PFSK-1 (cell line): Measurements from ENCODE around the gene EFCAB11.

ENCODE experiments used
- FOXP2 ChIP-seq: optimal IDR thresholded peaks from 2 replicates; pipeline ENCODE3; 2011; ENCODE audit warnings: borderline replicate concordance, control low read depth, inconsistent platforms; ENCODE audit not compliant: insufficient read depth; ENCODE audit errors: extremely low read length, extremely low read depth
- POLR2AphosphoS5 ChIP-seq: IDR thresholded peaks from 2 replicates; pipeline ENCODE4 v1.6.1; 2012; ENCODE audit warnings: low read depth, mild to moderate bottlenecking, control low read depth, low read length, moderate library complexity
- SIN3A ChIP-seq: IDR thresholded peaks from 2 replicates; pipeline ENCODE4 v1.6.1; 2012; ENCODE audit warnings: mild to moderate bottlenecking, low read length, moderate library complexity, borderline replicate concordance; ENCODE audit not compliant: insufficient read depth
- TAF1 ChIP-seq: IDR thresholded peaks from 2 replicates; pipeline ENCODE4 v1.6.1; 2012; ENCODE audit warnings: low read length, control low read depth, borderline replicate concordance; ENCODE audit not compliant: insufficient read depth
- TF ChIP-seq, protein P1 (sequence below), 2 experiments: IDR thresholded peaks; 2 replicates each; pipeline versions ENCODE4 v1.6.1 to v1.8.0; 2011 to 2012; ENCODE audit warnings: low read depth in 2 of 2, low read length in 2 of 2, control low read depth in 1 of 2, inconsistent platforms in 1 of 2, mild to moderate bottlenecking in 1 of 2, moderate library complexity in 1 of 2; ENCODE audit not compliant: insufficient read depth in 1 of 2

The EFCAB11 gene

DNA sequence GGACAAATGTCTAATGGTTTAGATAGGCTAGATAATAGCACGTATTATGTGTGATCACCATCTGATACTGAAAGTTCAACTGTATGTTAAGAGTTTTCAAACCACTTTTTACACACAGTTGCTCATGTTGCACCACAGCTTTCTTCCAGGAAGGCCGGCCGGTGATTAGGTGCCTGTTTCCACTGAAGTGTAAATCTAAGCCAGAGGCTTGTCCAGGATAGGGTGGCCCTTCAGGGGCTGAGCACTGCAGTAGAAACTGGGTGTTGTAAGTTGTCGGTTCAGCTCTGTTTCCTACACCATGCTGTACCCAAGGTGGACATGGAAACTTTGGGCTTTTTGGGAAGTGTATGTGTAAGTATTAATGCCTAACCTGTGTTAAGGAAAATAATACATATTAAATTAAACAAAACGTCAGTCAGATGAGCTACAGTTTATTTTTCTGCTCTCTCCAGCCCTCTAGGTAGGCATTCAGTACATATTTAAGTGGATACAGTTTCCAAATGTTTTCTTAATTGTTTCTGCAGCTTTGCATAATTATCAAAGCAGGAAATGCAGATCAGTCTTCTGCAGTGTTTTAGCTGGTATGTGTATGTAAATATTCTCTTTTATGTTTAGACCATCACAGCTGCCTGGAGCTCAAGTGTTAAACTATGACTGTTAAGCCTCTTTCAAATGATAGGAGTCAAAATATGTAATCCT, 32.1 kb upstream of the EFCAB11 start:
- TF ChIP-seq POLR2AphosphoS5 (no peak), SIN3A (no peak), FOXP2 (no peak), TAF1 (no peak)
- TF ChIP-seq, protein P1, sequence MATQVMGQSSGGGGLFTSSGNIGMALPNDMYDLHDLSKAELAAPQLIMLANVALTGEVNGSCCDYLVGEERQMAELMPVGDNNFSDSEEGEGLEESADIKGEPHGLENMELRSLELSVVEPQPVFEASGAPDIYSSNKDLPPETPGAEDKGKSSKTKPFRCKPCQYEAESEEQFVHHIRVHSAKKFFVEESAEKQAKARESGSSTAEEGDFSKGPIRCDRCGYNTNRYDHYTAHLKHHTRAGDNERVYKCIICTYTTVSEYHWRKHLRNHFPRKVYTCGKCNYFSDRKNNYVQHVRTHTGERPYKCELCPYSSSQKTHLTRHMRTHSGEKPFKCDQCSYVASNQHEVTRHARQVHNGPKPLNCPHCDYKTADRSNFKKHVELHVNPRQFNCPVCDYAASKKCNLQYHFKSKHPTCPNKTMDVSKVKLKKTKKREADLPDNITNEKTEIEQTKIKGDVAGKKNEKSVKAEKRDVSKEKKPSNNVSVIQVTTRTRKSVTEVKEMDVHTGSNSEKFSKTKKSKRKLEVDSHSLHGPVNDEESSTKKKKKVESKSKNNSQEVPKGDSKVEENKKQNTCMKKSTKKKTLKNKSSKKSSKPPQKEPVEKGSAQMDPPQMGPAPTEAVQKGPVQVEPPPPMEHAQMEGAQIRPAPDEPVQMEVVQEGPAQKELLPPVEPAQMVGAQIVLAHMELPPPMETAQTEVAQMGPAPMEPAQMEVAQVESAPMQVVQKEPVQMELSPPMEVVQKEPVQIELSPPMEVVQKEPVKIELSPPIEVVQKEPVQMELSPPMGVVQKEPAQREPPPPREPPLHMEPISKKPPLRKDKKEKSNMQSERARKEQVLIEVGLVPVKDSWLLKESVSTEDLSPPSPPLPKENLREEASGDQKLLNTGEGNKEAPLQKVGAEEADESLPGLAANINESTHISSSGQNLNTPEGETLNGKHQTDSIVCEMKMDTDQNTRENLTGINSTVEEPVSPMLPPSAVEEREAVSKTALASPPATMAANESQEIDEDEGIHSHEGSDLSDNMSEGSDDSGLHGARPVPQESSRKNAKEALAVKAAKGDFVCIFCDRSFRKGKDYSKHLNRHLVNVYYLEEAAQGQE (IDR thresholded peaks at IDR 0.05; ENCODE audit: insufficient read depth in 1 of 2, low read depth in 2 of 2, low read length in 2 of 2): no peak

DNA sequence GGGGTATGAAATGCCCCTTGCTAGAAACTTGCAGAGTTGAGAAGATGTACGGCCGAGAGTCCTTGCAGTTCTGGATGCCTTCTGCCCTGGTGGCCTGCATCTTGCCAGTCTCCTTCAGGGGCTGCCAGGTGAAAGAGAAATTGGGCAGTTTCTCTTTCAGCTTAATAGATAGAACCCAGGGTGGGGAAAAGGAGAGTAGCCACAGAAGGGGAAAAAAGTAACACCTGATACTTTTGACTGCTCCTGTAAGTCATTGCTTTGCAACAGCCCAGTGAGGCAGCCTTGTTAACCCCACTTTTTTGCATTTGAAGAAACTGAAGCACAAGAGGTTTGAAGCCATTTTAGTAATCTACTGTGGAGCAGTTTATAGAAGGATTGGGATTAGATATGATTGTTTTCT, 28.8 kb upstream of the EFCAB11 start:
- TF ChIP-seq FOXP2: no peak
- TF ChIP-seq, protein P1 (IDR thresholded peaks at IDR 0.05; ENCODE audit: insufficient read depth in 1 of 2, low read depth in 2 of 2, low read length in 2 of 2): no peak
- no peak for TF ChIP-seq POLR2AphosphoS5
- TF ChIP-seq SIN3A: no peak
- TF ChIP-seq TAF1: no peak

DNA sequence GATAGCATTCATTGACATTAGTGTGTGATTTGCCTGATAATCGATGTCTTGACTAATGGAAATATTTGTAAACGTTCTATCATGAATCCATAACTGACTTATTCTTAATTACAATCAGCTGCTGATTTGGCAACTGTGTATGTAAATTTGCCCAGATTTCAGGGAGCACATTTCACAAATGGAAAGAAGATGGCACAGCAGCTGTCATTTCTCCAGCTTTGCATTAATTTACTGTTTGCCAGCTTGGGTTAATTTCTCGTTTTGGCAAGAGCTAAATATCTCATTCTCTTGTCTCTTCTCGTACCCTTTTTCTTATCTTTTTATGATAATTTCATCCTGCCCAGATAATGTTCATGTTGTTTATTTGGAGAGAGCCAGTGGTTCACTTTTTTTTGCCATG, 24.1 kb upstream of the EFCAB11 start:
- TF ChIP-seq TAF1: no peak
- no peak for TF ChIP-seq POLR2AphosphoS5

DNA sequence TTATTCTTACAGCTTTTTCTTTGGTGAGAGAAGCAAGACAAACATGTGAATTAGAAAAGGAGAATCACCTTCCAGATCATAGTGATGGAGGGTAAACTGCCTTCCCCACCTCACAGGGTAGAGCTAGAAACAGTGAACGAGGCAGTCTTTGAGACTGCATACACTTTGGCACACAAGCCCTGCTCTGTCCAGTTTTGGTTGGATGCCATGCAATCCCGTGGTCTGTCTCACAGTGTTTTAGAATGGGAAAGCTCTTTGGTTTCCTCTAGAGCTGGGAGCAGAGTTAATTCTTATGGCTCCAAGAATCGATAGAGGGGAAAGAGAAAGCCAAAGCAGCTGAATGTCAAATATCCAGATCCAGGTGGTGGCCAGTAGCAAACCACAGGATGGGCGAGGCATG, 23.1 kb upstream of the EFCAB11 start:
- TF ChIP-seq TAF1: no peak
- TF ChIP-seq POLR2AphosphoS5: no peak
- TF ChIP-seq SIN3A: no peak
- TF ChIP-seq FOXP2: no peak
- TF ChIP-seq, protein P1 (IDR thresholded peaks at IDR 0.05; ENCODE audit: insufficient read depth in 1 of 2, low read depth in 2 of 2, low read length in 2 of 2): no peak

DNA sequence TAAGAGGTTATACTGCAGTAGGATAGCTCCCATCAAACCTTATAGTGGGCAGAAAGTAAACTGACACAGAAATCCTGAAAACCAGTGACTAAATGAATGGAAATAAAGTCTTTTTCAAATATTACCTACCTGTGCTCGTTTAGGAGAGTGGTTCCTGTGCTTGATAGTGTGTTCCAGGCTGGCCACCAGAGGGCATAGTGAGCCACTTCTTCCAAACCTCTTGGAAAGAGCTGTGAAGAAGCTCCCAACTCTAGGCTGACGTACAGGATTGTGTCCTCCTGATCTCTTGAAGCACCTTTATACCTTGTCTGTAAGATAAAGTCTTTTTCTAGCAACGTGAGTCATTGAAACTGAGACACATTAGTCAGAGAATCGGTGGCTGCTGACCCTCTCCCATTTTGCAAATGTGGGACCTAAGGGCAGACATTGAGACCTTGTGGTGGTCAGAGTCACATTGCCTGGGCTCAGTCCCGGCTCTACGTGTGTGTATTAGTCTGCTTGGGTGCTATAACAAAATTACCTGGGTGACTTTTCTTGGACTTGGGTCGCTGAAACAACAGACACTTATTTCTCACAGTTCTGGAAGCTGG, 18.8 kb upstream of the EFCAB11 start:
- TF ChIP-seq FOXP2 (no peak), SIN3A (no peak), TAF1 (no peak), POLR2AphosphoS5 (no peak)
- TF ChIP-seq, protein P1 (IDR thresholded peaks at IDR 0.05; ENCODE audit: insufficient read depth in 1 of 2, low read depth in 2 of 2, low read length in 2 of 2): no peak
